EL (cell line): ENCODE results near the gene CD84.
"Not testable (repeated sequence)": the region's sequence is repeated elsewhere in the genome, so short reads cannot be mapped to it uniquely, and the experiment has no call there.

Experiments
- DNase-seq: peaks from one replicate; pipeline ENCODE4 v3.0.0-alpha.2; 2016

CD84 gene

GRCh38 chr1:160579216-160579701, at the start of gene CD84:
TSS of gene CD84 (minus strand) at chr1:160579496. CDS start at chr1:160579437, 59 bp downstream.
- DNase-seq, result no peak

DNA sequence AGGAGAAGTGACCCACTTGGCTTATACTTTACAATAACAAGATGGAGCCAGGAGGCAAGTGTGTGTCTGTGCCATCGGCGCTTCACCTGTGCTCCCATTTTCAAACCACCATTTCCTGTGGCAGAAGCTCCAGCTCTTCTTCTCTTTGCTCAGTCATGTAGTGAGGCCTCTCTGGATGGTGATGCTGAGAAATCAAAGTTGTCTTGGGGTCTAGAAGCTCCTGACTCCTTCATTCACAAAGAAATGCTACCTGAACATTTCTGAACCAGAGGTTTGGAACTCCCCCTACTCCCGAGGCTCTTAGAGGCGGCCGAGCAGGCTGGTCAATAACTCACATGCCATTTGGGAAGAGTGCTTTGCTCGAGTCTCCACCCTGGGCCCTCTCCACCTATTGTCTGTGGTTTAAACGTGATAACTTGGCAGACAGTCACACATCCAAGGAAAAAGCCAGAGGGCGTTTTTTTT, 49.5 kb upstream of the CD84 start:
- no peak for DNase-seq

DNA sequence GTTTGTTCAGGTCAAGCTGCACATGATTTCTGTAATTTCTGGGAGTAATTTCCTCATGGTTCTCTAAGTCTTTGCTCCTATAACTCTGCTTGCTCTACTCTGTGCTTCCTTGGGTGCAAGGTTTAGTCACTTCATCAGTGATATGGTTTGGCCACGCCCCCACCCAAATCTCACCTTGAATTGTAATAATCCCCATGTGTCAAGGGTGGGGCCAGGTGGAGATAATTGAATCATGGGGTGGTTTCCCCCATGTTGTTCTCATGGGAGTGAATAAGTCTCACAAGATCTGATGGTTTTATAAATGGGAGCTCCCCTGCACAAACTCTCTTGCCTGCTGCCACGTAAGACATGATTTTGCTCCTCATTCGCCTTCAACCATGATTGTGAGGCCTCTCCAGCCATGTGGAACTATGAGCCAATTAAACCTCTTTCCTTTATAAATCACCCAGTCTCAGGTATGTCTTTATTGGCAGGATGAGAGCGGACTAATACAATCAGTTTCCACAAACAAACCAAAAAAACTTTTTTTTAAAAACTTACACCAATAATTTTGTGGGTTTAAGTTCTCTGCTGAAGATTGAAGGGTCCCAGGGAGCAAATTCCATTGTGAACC, 48.5 kb upstream of the CD84 start:
- not testable (repeated sequence) for DNase-seq

GRCh38 chr1:160626509-160627342, 47.4 kb upstream of the CD84 start:
- no peak for DNase-seq

DNA sequence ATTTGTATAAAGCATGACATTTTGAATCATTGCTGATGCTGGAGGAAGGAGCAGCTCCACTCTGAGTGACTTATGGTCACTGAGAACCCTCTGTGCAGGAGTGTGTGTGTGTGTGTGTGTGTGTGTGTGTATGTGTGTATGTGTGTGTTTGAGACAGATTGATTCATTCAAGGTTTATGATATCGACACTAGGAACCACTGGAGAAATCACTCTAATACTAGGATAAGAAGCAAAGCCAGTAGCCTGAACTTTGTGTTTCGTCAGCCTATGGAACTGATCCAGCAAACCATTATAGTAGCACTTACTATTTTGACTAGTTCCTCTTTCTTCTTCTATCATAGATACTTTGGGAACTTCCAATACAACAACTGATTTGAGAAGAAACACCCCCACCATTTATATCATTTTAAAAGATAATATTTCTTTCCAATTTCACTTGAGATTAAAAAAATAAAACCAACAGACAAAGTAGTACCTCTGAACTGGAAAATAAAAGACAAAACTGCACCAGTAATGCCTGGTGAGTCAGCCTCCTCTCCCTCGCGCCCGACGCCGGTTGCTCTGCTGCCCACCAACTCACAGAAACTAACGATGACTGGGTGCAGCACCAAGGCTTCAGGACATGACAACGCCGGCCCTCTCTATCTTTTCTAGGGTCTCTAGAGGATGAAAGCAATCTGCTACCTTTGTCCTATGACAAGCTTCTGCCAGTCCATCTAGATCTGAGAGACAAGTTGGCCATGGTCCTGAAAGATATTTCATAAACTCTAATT, 46.6 kb upstream of the CD84 start:
- DNase-seq, result no peak

- no peak for DNase-seq
Measured at GRCh38 chr1:160625321-160625720, 46.0 kb upstream of the CD84 start.

DNA sequence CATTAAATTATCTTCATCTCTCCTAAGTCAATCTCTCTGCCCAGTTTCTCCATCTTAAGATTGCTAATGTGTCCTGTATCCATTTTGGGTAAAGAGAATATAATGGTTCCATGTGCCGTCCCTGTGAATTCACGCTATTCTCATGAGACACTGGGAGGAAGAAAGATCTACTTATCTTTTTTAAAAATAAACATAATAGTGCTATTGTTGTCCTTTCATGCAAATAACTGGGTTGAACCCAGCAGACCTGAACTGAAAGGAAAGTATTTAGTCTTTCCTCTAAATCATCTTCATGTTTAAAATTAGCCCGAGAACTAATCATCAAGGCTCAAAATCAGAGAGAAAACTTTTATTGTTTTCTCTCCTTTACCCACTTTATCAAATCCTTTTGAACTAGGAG, 45.2 kb upstream of the CD84 start:
- DNase-seq, result no peak

DNA sequence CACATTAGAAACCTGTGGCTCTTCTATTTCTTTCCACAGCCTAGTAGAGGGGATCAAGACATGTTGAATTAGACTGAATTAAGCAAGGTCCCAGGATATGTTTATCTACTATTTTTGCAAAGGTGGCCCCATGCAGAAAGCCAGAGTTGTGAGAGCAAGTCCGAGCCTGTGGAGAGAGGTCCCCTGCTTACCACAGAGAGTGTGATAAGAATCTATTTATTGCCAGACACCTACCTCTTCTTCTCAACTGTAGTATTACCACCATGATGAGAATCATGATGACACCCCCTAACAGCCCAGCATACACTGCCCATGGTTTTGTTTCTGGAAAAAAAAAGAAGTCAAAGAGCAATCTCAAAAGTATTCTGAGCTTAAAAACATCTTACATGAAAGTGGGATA, 44.6 kb upstream of the CD84 start:
- DNase-seq, result no peak

DNA sequence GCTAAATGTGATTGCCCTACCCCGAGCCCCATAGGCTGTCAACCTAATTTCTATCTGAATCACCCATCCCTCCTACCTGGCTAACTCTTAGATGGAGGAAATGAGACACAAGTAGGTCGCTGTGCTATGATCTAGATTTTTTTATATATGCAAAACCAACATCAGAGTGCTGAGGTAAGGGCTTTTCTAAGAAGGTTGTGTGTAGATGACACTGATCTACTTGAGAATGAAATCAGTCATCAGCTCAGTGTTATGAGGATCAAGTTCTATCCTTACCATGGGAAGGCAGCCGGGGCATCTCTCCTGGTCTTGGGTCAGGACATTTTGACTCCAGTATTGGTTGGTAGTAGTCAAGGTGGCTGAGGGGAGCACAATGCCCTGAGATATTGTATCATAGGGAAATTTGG, 43.9 kb upstream of the CD84 start:
- no peak for DNase-seq

- no peak for DNase-seq
Measured at GRCh38 chr1:160622501-160623226, 43.4 kb upstream of the CD84 start.

GRCh38 chr1:160621633-160622413, 42.5 kb upstream of the CD84 start:
- no peak for DNase-seq

DNA sequence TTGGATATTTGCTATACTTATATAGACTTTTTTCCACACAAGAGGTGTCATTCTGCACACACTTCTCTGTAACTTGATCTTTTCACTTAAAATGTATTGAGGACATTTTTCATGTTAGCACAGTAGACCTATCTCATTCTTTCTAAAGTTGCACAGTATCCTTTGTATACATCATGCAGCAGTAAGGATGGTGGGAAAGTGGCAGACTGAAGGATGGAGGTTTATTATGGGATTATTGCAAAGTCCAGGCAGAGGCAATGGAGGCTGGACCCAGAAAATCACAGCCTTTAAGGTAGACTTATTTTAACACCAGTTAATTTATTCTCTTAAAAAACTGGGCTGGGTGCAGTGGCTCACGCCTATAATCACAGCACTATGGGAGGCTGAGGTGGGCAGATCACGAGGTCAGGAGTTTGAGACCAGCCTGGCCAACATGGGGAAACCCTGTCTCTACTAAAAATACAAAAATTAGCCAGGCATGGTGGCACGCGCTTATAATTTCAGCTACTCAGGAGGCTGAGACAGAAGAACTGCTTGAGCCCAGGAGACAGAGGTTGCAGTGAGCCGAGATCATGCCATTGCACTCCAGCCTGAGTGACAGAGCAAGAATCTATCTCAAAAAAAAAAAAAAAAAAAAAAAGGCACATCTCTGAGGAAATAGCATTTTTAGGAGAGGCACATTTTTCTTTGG, 41.8 kb upstream of the CD84 start:
- DNase-seq, result no peak

DNA sequence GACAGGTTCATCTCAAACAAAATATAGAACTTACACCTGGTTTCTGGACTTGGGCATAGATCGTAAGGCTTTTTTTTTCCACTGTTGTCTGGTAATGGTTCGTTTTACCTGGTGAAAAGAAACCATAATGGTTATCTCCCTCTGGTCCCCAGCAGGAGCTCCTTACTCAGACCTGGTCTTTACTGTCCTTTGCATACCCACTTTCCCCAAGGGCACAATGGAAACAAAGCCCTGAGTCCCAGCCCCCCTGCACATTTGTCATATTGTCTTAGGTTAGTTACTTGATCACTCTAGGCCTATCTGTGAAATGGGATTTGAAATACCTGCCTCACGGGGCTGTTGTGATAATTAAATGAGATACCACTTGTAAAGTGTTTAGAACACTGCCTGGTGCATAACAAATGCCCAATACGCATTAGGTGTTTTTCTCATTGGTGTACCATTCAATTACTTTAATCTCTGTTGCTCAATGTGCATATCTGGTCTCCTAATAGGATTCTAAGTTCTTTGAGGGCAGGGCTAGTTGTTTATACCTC, 40.5 kb upstream of the CD84 start:
- no peak for DNase-seq

DNA sequence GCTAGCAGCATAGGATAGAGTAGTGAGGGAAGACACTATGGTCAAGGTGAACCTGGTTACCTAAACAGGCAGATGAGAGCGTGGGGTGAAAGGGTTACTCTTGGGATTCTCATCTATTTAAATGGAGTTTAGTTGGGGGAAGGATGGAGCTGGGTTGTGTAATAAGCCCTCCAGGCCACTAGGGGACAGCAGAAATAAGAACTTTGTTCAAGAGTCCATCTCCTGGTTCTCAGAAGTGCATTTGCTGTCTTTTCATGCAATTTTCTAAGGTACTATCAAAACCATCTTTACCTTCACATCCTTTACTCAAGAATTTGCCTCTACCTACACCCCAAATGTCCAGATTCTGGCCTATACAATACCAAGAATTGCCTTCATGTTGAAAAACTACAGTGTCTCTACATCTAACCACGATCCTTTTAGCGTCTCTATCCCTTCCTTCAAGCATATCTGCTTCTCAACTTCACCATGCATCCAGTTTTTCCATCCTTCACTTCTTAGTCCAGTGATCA, 39.5 kb upstream of the CD84 start:
- no peak for DNase-seq

- no peak for DNase-seq
Measured at GRCh38 chr1:160618327-160618726, 39.0 kb upstream of the CD84 start.

GRCh38 chr1:160615660-160616059, 36.4 kb upstream of the CD84 start:
- DNase-seq, result no peak

GRCh38 chr1:160614410-160614809, 35.1 kb upstream of the CD84 start:
- DNase-seq, result no peak

GRCh38 chr1:160612613-160613218, 33.4 kb upstream of the CD84 start:
- no peak for DNase-seq

DNA sequence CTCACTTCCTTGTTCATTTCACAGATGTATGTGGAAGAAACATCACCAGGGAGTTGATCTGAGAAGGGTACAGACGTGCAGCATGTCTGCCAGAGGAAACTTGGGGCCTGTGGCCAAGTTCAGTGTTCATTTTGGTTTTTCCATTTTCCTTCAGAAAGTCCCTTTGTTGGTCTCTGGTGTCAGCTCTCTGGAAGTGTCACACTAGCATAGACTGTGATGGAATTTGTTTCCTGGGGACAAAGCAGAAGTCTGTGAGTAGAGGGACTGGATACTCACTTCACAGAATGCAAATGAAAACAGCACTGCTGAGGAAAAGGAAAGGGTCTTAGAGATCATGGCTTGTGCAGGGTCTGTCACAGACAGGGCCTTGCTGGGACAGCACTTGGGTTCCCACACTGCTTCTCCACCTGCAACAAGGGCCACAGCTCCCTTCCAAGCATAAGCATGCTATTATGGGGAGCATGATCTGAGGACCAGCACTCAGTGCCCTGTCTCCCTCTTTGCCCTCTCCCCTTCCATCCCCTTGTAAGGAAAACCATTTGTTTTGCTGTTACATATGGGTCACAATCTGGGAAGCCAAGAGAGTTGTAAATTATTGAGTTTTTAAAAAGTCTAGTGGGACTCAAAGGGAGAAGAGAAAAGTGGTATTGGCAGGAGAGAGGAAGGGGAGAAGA, 31.4 kb upstream of the CD84 start:
- no peak for DNase-seq

- DNase-seq, result no peak
Measured at GRCh38 chr1:160608941-160609340, 29.6 kb upstream of the CD84 start.
